GM12873 (cell line): Measurements from ENCODE around the gene ISLR.

ENCODE experiments used
- TF ChIP-seq, protein P1 (sequence below): IDR thresholded peaks from 2 replicates; pipeline ENCODE4 v1.5.1; 2012; ENCODE audit warnings: low read depth, mild to moderate bottlenecking, moderate library complexity, low read length, control low read depth; ENCODE audit not compliant: insufficient read depth; ENCODE audit errors: missing control alignments

Gene ISLR, protein sequence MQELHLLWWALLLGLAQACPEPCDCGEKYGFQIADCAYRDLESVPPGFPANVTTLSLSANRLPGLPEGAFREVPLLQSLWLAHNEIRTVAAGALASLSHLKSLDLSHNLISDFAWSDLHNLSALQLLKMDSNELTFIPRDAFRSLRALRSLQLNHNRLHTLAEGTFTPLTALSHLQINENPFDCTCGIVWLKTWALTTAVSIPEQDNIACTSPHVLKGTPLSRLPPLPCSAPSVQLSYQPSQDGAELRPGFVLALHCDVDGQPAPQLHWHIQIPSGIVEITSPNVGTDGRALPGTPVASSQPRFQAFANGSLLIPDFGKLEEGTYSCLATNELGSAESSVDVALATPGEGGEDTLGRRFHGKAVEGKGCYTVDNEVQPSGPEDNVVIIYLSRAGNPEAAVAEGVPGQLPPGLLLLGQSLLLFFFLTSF

DNA sequence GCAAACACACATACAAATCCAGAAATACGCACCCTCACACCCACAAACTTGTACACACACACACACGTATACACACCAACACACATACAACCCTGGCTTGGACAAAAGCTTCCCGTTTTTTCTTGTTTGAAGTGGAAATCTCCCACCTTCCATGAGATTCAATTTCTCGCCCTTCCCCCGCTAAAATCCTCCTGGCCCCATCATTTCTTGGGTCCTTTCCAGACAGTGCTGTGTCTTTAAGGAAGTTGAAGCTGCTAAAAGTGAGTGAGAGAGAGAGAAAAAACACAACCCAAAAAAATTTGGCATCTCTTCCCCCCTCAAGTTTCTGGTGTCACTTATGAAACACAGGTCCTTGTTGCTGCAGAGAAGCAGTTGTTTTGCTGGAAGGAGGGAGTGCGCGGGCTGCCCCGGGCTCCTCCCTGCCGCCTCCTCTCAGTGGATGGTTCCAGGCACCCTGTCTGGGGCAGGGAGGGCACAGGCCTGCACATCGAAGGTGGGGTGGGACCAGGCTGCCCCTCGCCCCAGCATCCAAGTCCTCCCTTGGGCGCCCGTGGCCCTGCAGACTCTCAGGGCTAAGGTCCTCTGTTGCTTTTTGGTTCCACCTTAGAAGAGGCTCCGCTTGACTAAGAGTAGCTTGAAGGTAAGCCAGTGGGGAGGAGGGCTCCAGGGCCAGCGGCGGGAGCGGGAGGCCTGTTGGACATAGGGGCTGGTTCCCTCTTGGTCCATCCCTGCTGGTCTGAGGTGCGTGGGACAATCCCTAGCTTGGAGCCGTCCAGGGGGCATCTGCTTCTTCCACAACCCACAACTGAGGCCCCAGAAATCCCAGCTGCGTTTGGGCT, at the start of gene ISLR:
ISLR (plus strand) TSS at position 331 of the 839 bp plus-strand sequence. CDS start 1,149 bp downstream, outside the sequence.
- TF ChIP-seq, protein P1, sequence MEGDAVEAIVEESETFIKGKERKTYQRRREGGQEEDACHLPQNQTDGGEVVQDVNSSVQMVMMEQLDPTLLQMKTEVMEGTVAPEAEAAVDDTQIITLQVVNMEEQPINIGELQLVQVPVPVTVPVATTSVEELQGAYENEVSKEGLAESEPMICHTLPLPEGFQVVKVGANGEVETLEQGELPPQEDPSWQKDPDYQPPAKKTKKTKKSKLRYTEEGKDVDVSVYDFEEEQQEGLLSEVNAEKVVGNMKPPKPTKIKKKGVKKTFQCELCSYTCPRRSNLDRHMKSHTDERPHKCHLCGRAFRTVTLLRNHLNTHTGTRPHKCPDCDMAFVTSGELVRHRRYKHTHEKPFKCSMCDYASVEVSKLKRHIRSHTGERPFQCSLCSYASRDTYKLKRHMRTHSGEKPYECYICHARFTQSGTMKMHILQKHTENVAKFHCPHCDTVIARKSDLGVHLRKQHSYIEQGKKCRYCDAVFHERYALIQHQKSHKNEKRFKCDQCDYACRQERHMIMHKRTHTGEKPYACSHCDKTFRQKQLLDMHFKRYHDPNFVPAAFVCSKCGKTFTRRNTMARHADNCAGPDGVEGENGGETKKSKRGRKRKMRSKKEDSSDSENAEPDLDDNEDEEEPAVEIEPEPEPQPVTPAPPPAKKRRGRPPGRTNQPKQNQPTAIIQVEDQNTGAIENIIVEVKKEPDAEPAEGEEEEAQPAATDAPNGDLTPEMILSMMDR, result no peak

DNA sequence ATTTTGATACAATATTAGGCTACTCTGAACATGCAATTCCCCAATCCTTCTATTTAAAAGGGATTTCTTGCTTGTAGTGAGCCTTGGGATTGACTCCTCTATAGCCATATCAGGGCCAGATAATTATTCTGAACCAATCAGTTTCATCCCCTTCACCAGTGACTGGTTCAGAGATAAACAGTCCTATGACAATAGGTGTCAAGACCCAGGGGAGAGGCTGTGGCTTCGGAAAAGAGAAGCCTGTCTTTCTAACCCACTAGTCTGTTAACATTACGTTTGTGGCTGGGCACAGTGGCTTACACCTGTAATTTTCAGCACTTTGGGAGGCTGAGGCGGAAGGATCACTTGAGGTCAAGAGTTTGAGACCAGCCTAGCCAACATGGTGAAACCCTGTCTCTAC, 49.3 kb upstream of the ISLR start:
- TF ChIP-seq, protein P1, result no peak

- TF ChIP-seq, protein P1, result no peak
These were observed 48.8 kb upstream of the ISLR start for GRCh38 chr15:74124759-74125158.

- TF ChIP-seq, protein P1, result peak; percentile 93
These were observed 46.1 kb upstream of the ISLR start for GRCh38 chr15:74127255-74127953.

DNA sequence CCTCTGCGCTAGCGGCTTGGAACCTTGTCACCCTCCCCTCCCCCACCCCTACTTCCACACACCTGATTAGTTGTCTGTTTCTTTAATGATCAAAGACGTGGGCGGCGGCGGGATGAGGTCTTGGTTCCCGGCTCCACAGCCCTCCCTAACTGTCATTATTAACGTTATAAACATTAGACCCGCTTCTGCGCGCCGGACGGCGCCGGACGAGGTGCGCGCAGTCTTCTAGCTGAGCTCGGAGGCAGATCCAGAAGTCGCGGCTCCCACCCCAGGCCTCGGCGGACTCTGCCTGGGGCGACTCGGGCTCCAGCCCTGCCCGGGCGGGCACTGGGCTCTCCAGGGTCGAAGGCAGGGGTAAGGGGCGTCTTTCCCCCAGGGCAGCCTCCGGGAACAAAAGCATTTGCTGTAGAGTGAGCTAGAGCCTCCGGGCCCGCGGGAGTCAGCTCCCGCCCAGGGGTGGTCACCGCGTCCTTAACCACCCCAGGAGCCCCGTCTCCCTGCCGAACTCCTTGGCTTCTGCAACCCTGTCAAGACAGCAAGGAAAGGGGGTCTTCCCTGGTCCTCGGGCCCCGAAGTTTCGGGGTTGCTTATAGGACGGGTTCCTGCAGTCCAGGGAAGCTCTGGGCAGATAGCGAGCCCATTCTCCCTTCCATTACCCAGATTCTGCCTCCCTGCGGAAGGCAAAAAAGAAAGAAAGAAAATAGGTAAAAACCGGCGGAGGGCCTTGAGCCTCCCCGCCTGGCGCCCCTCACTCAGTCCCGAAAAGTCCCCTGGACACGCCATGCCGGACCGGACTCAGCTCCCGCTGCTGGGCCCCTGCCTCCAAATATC, 45.3 kb upstream of the ISLR start:
- TF ChIP-seq, protein P1, result no peak

GRCh38 chr15:74128785-74129585, 44.5 kb upstream of the ISLR start:
- TF ChIP-seq, protein P1, result no peak
